Measurements from ENCODE around the gene LYPD6B. TPM values are rescaled to one million over a fixed set of nuclear protein-coding genes. Genes with fewer than 3 reads are reported as not detected.

LYPD6B gene
- total RNA-seq, 1 experiment from 2014 or later: 6.1 TPM

DNA sequence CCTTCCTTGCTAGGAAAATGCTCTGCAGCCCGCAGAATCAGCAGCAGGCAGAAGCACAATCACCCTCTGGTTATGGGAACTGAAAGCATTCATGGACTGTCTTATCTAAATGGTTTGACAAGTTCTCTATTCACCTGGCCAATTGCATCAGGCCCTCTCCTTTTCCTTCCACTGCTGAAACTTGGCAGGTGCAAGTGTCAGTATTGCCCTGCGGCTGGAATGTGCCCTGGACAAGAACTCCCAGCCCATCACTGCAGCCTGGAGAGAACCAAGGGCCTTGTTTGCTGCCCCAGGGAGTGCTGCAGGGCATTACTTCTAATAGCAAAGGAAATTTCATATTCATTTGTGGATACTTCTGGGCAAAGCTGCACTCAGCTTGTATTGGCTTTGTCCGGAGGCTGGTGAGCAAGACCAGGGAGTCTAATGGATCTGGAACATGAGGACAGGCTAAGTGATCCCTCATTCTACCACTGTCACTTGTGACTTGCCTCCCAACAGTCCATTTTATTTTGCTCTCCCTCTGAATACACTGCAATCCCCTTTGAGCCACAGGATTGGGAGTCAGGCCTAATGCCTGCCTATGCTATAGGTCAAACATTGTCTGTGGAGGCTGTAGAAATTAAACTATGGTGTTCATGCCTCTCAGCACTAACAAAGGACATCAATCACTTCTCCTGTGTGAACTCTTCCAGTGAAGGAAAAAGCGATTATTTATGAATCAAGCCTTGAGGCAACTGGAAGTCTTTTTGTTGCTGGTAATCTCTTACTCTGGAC lies 116.9 kb downstream of the LYPD6B start:
- no peak for ATAC-seq
- BruUV-seq (replicated peaks): no TSS peak

More for the DNA sequence above, 116.9 kb downstream of the LYPD6B start:
- Histone ChIP-seq H3K4me1 (ENCODE audit: control insufficient read depth in 1 of 2, insufficient read depth in 2 of 2, low read length in 2 of 2) (peaks cover 3% of the 10 kb centered on the region in 2 experiments; a peak in 2 of 4 replicates), H2AFZ (ENCODE audit: low read depth, low read length, poor library complexity, severe bottlenecking) (no peak overlapping the region), H3K9ac (ENCODE audit: low read length) (no peak overlapping the region), H4K20me1 (ENCODE audit: insufficient read depth) (no peaks in the 10 kb centered on the region), H3K27me3 (ENCODE audit: insufficient read depth, low read length) (no peaks in the 10 kb centered on the region), H3K79me2 (ENCODE audit: insufficient read depth, low read length) (no peaks in the 10 kb centered on the region), H3K27ac (ENCODE audit: low read depth, low read length) (no peak overlapping the region), H3K9me2 (ENCODE audit: insufficient read depth) (no peaks in the 10 kb centered on the region), H3K36me3 (ENCODE audit: control insufficient read depth in 1 of 2, insufficient read depth in 2 of 2, low read length in 2 of 2) (no peaks in the 10 kb centered on the region), H3K4me3 (replicated peaks in 1 of 2; ENCODE audit: low read depth in 1 of 2, low read length in 2 of 2) (no peak overlapping the region), H3K4me2 (ENCODE audit: low read length) (no peak overlapping the region), H3K9me3 (ENCODE audit: control insufficient read depth in 1 of 2, insufficient read depth in 1 of 2, low read depth in 1 of 2, low read length in 2 of 2) (no peaks in the 10 kb centered on the region)
- intact Hi-C loops (cut with micrococcal nuclease): no loop called here
- ChIA-PET RAD21 (ENCODE audit: low non-redundant PET in 1 of 2, low total read pairs in 2 of 2, uncharacterized antibody in 2 of 2, unreplicated experiment in 2 of 2) (no interaction called here), CTCF (no interaction called here), POLR2A (no interaction called here)
- TF ChIP-seq FOSL1 (IDR thresholded peaks at IDR 0.05; ENCODE audit: low read depth): no peak
- no peak for TF ChIP-seq JUND (IDR thresholded peaks at IDR 0.05)
- no peak for TF ChIP-seq ZNF274 (IDR thresholded peaks at IDR 0.05; ENCODE audit: low read depth, low read length)
- no peak for TF ChIP-seq ELF1 (IDR thresholded peaks at IDR 0.05; ENCODE audit: borderline replicate concordance, low read depth)
- no peak for TF ChIP-seq SP1 (IDR thresholded peaks at IDR 0.05; ENCODE audit: low read depth)
- no peak for TF ChIP-seq CEBPB (IDR thresholded peaks at IDR 0.05; ENCODE audit: low read depth)
- TF ChIP-seq ZFX (IDR thresholded peaks at IDR 0.05): no peak
- no peak for TF ChIP-seq EGR1 (IDR thresholded peaks at IDR 0.05; ENCODE audit: low read depth)
- TF ChIP-seq, protein P1, sequence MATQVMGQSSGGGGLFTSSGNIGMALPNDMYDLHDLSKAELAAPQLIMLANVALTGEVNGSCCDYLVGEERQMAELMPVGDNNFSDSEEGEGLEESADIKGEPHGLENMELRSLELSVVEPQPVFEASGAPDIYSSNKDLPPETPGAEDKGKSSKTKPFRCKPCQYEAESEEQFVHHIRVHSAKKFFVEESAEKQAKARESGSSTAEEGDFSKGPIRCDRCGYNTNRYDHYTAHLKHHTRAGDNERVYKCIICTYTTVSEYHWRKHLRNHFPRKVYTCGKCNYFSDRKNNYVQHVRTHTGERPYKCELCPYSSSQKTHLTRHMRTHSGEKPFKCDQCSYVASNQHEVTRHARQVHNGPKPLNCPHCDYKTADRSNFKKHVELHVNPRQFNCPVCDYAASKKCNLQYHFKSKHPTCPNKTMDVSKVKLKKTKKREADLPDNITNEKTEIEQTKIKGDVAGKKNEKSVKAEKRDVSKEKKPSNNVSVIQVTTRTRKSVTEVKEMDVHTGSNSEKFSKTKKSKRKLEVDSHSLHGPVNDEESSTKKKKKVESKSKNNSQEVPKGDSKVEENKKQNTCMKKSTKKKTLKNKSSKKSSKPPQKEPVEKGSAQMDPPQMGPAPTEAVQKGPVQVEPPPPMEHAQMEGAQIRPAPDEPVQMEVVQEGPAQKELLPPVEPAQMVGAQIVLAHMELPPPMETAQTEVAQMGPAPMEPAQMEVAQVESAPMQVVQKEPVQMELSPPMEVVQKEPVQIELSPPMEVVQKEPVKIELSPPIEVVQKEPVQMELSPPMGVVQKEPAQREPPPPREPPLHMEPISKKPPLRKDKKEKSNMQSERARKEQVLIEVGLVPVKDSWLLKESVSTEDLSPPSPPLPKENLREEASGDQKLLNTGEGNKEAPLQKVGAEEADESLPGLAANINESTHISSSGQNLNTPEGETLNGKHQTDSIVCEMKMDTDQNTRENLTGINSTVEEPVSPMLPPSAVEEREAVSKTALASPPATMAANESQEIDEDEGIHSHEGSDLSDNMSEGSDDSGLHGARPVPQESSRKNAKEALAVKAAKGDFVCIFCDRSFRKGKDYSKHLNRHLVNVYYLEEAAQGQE (IDR thresholded peaks at IDR 0.05; ENCODE audit: low read depth): no peak
- no peak for TF ChIP-seq RAD21 (IDR thresholded peaks at IDR 0.05; ENCODE audit: low read depth)
- no peak for TF ChIP-seq EZH2 (IDR thresholded peaks at IDR 0.05)
- TF ChIP-seq, protein P2, sequence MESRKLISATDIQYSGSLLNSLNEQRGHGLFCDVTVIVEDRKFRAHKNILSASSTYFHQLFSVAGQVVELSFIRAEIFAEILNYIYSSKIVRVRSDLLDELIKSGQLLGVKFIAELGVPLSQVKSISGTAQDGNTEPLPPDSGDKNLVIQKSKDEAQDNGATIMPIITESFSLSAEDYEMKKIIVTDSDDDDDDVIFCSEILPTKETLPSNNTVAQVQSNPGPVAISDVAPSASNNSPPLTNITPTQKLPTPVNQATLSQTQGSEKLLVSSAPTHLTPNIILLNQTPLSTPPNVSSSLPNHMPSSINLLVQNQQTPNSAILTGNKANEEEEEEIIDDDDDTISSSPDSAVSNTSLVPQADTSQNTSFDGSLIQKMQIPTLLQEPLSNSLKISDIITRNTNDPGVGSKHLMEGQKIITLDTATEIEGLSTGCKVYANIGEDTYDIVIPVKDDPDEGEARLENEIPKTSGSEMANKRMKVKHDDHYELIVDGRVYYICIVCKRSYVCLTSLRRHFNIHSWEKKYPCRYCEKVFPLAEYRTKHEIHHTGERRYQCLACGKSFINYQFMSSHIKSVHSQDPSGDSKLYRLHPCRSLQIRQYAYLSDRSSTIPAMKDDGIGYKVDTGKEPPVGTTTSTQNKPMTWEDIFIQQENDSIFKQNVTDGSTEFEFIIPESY (IDR thresholded peaks at IDR 0.05; ENCODE audit: extremely low read depth, insufficient replicate concordance, low read length): no peak
- no peak for TF ChIP-seq POLR2A (IDR thresholded peaks at IDR 0.05; ENCODE audit: borderline replicate concordance, extremely low read depth, insufficient read depth, insufficient read length)
- TF ChIP-seq CBX3 (IDR thresholded peaks at IDR 0.05; ENCODE audit: low read depth): no peak
- TF ChIP-seq, protein P3, sequence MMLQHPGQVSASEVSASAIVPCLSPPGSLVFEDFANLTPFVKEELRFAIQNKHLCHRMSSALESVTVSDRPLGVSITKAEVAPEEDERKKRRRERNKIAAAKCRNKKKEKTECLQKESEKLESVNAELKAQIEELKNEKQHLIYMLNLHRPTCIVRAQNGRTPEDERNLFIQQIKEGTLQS (IDR thresholded peaks at IDR 0.05): no peak
- no peak for DNase-seq (ENCODE audit: low read depth, low spot score)
